HG02623 (cell line): ENCODE data around the gene CAST.

Experiments used
- ATAC-seq: cut with Tn5 transposase; IDR thresholded peaks from one replicate; pipeline ENCODE4 v1.9.1; 2021; ENCODE audit warnings: moderate library complexity; ENCODE audit not compliant: unreplicated experiment

Gene CAST

GRCh38 chr5:96709152-96709821 lies 47.1 kb downstream of the CAST start:
- ATAC-seq, result no peak

GRCh38 chr5:96712100-96712746 lies 50.0 kb downstream of the CAST start:
- ATAC-seq, result no peak

DNA sequence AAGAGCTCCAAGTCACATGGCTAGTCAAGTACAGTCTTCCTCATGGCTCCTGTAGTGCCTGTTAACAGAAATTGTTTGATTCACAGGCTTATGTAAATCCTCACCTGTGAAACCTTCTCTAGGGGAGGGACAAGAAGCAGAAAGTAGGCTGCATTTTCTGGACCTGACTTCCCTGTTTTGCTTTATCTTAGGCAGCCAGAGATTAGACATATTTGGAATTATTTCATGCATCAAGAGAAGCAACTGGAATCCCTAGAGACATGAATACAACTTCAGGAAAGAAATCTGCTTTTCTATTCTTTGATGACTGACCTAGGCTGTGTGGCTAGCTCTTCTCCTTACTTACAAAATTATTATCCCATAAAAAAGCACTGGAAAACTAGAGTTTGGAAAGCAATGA lies 52.3 kb downstream of the CAST start:
- ATAC-seq, result no peak

DNA sequence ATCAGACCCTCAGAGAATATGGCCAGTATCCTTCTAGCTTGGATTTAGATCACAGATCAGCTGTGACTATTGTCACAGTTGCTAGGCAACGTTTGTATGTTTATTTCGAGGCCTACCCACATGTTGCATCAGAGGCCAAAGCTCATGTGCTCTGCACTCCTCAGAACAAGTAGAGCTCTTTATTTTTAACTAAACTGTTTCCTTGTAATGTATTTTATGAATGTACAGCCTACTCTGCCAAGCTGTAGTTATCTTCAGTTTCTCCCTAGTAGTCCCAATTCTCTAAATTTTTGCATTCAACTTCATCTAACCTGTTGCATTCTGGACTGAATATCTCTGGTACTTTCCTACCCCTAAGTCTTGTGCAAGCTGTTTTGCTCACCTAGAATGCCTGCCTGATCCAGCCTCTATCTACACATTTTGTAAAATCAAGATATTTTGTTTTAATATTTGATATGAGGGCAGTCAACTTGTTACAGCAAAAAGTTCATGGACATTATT lies 52.8 kb downstream of the CAST start:
- ATAC-seq, result no peak

DNA sequence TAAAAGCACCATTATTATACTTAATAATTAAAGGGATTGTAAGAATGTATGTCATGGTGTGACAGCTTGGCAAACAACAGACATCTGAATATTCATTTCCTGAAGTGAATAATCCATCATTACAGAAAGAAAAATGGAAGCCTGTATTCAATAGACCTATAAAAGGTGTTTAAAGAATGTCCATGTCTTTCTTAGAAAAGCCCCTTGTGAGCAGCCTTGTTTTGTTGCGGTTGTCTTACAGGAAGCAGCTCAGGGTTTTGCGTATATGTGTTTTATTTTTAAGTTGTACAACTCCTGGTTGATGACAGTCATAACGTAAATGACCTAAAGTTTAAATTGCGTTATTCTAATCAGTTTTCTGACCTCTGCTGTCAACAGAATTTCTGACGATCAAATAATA lies 53.8 kb downstream of the CAST start:
- ATAC-seq, result no peak

GRCh38 chr5:96716716-96717115 lies 54.5 kb downstream of the CAST start:
- no peak for ATAC-seq

- ATAC-seq, result no peak
These were observed 55.7 kb downstream of the CAST start for GRCh38 chr5:96717874-96718273.

- no peak for ATAC-seq
These were observed 56.5 kb downstream of the CAST start for GRCh38 chr5:96718635-96719077.

- no peak for ATAC-seq
These were observed 58.2 kb downstream of the CAST start for GRCh38 chr5:96720408-96720807.

- no peak for ATAC-seq
These were observed 59.3 kb downstream of the CAST start for GRCh38 chr5:96721351-96721977.

- no peak for ATAC-seq
These were observed 63.1 kb downstream of the CAST start for GRCh38 chr5:96725257-96725656.

GRCh38 chr5:96726802-96727201 lies 64.6 kb downstream of the CAST start:
- no peak for ATAC-seq

GRCh38 chr5:96729156-96729555 lies 67.0 kb downstream of the CAST start:
- no peak for ATAC-seq

DNA sequence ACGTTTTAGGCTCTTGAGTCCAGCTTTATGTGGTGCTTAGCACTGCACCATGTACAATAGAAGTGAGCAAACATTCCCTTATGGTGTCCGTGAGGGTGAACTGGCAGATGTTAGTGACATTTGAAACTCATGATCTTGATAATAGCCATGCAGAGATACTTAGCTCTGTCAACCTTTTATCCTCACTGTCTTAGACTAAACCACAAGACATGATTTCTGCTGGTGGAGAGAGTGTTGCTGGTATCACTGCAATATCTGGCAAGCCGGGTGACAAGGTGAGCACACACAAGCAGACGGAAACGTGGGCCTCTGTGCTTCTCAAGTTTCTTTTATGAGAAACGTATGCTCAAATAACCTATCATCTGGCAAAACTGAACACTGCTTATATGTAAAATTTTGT lies 68.4 kb downstream of the CAST start:
- no peak for ATAC-seq

GRCh38 chr5:96733771-96734500 lies 71.8 kb downstream of the CAST start:
- ATAC-seq, result no peak

- ATAC-seq, result no peak
These were observed 72.7 kb downstream of the CAST start for GRCh38 chr5:96734871-96735325.

GRCh38 chr5:96736937-96737336 lies 74.8 kb downstream of the CAST start:
- no peak for ATAC-seq

GRCh38 chr5:96741106-96741505 lies 78.9 kb downstream of the CAST start:
- no peak for ATAC-seq

GRCh38 chr5:96741891-96742309 lies 79.7 kb downstream of the CAST start:
- no peak for ATAC-seq

DNA sequence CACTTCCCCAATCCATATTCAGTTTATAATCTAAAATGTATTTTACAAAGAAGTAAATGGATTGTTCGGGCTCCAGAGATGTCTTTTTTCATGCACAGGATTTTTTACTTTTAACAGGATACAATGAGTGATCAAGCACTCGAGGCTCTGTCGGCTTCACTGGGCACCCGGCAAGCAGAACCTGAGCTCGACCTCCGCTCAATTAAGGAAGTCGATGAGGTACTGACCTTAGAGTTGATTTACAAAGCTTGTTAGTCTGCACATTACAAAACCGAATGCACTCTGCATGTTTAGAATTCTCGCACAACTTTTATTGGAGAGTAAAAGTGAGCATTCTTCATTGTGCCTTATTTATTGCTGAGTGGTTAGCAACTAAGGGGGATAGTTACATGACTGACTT lies 80.4 kb downstream of the CAST start:
- ATAC-seq, result no peak

- no peak for ATAC-seq
These were observed 81.0 kb downstream of the CAST start for GRCh38 chr5:96743065-96743768.
